H1 (cell line): ENCODE data around the gene TMEM269. TPM values are rescaled to one million over a fixed set of nuclear protein-coding genes. Genes with fewer than 3 reads are reported as not detected.

ENCODE experiments used
- ATF2 ChIP-seq: IDR thresholded peaks from 2 replicates; pipeline ENCODE4 v1.6.1; 2012; ENCODE audit warnings: low read length, inconsistent platforms
- ATF3 ChIP-seq: IDR thresholded peaks from 2 replicates; pipeline ENCODE4 v1.6.1; 2011; ENCODE audit warnings: low read depth, mild to moderate bottlenecking, low read length; ENCODE audit not compliant: insufficient read depth
- KDM4A ChIP-seq: IDR thresholded peaks from one replicate; pipeline ENCODE4 v1.7.1; 2012; ENCODE audit warnings: low read depth, mild to moderate bottlenecking, moderate library complexity, low read length, inconsistent platforms; ENCODE audit not compliant: severe bottlenecking
- KDM5A ChIP-seq: fragments of 200-600 bp; IDR thresholded peaks from 2 replicates; pipeline ENCODE4 v1.7.1; 2012; ENCODE audit warnings: mild to moderate bottlenecking, low read length, inconsistent platforms, mixed read lengths
- RBBP5 ChIP-seq: IDR thresholded peaks from 2 replicates; pipeline ENCODE4 v1.7.1; 2012; ENCODE audit warnings: low read depth, mild to moderate bottlenecking, inconsistent platforms, low read length, moderate library complexity, borderline replicate concordance
- SIN3A ChIP-seq, 2 experiments: IDR thresholded peaks in 1 of 2; conservative IDR thresholded peaks in 1 of 2; 2 replicates each; pipeline ENCODE4 v1.6.1; 2011 to 2012; ENCODE audit warnings: low read length in 2 of 2, improper control_type of control experiment in 1 of 2, low read depth in 1 of 2, mild to moderate bottlenecking in 1 of 2
- polyA plus RNA-seq, 7 experiments: library from polyadenylated mRNA; depleted of rRNA in 3 of 7; stranded (reverse) in 5 of 7; unstranded in 2 of 7; fragments of >200 nt in 5 of 7; fragments of 200-250 nt in 2 of 7; gene quantifications; 1 replicate in 5 of 7; 2 replicates in 1 of 7; 4 replicates in 1 of 7; pipeline versions ENCODE4 v1.2.1 to v1.2.3, GENCODE V29; 2011 to 2013; ENCODE audit warnings: missing spikeins in 2 of 7, mixed read lengths in 2 of 7
- total RNA-seq: library from RNA; stranded (reverse); fragmentation: NEBNext Ultra II Directional; extraction: Animal tissue kit (Norgen Biotek cat#: 25700); gene quantifications from 2 replicates; pipeline ENCODE4 v1.2.1, GENCODE V29; 2021

Gene TMEM269
- total and polyA plus RNA-seq, 2 of the 8 experiments (the other 6 are each of a cell fraction or from before 2014, with no cell fraction given), result 0.14 to 0.35 TPM

GRCh38 chr1:42793824-42794223 is 9.0 kb downstream of the TMEM269 start (continued):
- TF ChIP-seq KDM4A (no peak), KDM5A (no peak), SIN3A (conservative IDR thresholded peaks at IDR 0.05 in 1 of 2, IDR thresholded peaks at IDR 0.05 in 1 of 2; ENCODE audit: low read depth in 1 of 2, low read length in 2 of 2) (no peak), RBBP5 (no peak), ATF3 (no peak), ATF2 (no peak)
